Hematopoietic multipotent progenitor cell (in vitro differentiated cells): Measurements from ENCODE around the gene RAB5B. TPM values are rescaled to one million over a fixed set of nuclear protein-coding genes. Genes with fewer than 3 reads are reported as not detected.
A peak's percentile ranks its signal among the peaks of the same experiment; 100 is the strongest.
"Not testable (repeated sequence)": the region's sequence is repeated elsewhere in the genome, so short reads cannot be mapped to it uniquely, and the experiment has no call there.

Experiments used
- DNase-seq, 3 donors: peaks; one replicate each; pipeline ENCODE4 v3.0.0-alpha.2; 2011 to 2015; ENCODE audit warnings: low read depth in 2 of 3, low spot score in 2 of 3
- total RNA-seq: library from RNA; depleted of rRNA; stranded (reverse); fragments of >200 nt; gene quantifications from one replicate; pipeline ENCODE4 v1.2.3, GENCODE V29; 2012

Gene RAB5B
- total RNA-seq, 1 donor: 39.9 TPM

DNA sequence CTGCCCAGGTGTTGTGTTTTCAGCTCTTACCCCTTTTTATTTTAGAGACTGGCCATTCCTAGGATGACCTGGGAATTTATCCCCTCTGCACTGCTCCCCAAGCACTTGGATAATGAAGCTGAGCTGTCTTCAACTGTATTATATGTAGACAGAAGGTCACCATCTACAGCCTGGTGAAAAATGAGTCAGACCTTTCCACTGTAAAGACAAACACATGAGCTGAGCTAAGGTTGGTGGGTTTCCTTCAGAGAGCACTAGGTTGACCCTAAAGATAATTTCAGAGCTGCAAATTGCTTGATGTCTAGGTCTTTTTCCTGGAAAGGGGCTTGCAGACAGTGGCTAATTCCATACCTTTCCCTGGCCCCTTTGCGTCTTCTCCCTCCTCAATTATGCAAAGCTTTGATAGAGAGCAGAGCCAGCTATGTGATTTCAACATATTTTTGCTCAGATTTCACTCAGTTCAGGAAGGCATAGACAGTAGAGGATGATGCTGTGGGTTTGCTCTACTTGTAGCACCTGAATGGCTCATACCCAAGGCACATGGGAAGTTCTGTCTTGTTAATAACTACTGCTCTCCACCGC is 37.7 kb downstream of the RAB5B start:
- no peak for DNase-seq

- DNase-seq: no peak
These were observed 39.6 kb downstream of the RAB5B start for GRCh38 chr12:56013482-56013881.

DNA sequence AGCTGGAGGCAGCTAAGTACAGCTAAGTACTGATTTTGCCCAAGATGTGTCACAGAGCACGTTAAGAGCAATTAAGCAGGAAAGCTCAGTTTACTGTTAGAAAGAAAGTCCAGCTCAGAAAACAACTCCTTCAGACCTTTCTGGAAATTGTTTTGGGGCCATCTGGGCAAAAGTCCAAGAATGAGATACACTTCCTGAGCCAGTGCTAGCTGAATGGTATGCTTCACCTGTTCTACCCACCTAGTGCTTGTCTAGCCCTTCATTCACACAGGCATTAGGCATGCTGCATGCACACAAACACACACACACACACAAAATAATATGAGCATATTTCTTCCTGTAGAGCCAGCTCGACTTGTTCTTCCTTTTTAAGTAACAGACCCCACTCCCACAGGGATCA is 40.3 kb downstream of the RAB5B start:
- DNase-seq: no peak

GRCh38 chr12:56017181-56017580 is 43.3 kb downstream of the RAB5B start:
- no peak for DNase-seq

DNA sequence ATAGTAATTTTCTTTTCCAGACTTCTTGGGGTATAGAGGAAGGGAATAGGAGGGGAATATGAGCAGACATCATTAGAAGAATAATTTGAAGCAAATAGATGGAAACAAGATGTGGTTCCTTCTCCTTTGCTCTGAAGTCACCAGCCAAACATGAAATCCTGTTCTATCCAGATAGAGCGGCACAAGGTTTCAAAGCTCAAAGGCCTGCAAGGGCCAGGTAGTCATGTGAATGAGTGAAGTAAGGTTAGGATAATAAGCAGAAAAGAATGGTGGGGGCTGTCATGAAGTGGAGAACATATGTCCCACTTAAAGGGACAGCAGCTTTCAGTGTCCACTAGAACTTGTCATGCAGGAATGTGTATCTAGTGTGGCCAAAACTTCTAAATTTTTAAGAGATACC is 44.5 kb downstream of the RAB5B start:
- DNase-seq: no peak

GRCh38 chr12:56020423-56021184 is 46.7 kb downstream of the RAB5B start, which contains the start of gene IKZF4:
TSS of gene IKZF4 (plus strand) at chr12:56021043. CDS start at chr12:56021494, 451 bp downstream.
- DNase-seq: peak in 2 of 3 donors; percentile 73 to 86

- DNase-seq: no peak
These were observed 48.1 kb downstream of the RAB5B start for GRCh38 chr12:56021889-56022497.

GRCh38 chr12:56028511-56029165 is 54.8 kb downstream of the RAB5B start:
- no peak for DNase-seq

- DNase-seq: no peak
These were observed 55.3 kb downstream of the RAB5B start for GRCh38 chr12:56029166-56029519.

DNA sequence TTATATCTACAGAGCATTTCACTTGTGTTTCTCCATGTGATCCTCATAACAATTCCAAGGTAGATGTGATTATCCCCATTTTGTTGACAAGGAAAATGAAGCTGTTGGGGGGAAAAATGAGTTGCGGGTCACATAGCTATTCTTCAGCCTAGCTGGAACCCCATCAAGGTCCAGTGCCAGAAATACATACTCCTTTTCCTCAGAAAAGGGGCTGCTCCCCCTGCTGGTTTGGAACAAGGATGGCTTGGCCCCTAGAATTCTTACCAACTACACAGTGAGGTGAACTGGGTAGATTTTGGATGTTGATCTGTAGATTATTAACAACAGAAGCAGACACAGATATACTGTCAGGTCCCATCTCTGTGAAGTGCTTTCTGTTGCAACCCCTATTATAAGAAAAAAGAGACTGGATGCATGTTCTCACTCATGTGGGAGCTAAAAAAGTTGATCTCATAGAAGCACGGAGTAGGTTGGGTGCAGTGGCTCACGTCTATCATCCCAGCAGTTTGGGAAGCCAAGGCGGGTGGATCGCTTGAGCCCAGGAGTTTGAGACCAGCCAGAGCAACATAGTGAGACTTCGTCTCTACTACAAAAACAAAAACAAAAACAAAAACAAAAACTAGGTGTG is 55.9 kb downstream of the RAB5B start:
- DNase-seq: peak in 2 of 3 donors; percentile 59 to 77

- no peak for DNase-seq
These were observed 58.1 kb downstream of the RAB5B start for GRCh38 chr12:56031987-56032386.

GRCh38 chr12:56034586-56035332 is 60.9 kb downstream of the RAB5B start:
- no peak for DNase-seq

GRCh38 chr12:56037161-56037560 is 63.3 kb downstream of the RAB5B start:
- DNase-seq: no peak

DNA sequence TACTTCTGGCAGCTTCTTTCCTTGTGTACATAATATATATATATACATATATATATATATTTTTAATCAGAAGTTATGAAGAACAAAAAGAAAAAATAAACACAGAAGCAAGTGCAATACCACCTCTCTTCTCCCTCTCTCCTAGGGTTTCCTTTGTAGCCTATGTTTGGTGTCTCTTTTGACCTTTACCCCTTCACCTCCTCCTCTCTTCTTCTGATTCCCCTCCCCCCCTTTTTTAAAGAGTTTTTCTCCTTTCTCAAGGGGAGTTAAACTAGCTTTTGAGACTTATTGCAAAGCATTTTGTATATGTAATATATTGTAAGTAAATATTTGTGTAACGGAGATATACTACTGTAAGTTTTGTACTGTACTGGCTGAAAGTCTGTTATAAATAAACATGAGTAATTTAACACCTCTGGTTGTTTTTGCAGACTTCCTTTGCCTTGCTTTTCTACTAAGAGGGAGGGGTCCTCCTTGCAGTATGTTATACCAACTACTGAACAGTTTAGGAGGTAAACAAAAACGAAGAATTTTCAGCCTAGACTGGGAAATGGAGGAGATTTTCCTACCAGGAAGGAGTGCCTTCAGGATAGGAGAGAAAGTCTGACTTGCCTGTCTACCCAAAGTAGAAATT is 64.3 kb downstream of the RAB5B start:
- no peak for DNase-seq

GRCh38 chr12:56040151-56040550 is 66.3 kb downstream of the RAB5B start:
- no peak for DNase-seq

GRCh38 chr12:56040963-56041551 is 67.2 kb downstream of the RAB5B start:
- no peak for DNase-seq

- DNase-seq: peak; percentile 93 to 100 (median 99)
These were observed 67.9 kb downstream of the RAB5B start, which contains the start of gene RPS26 for GRCh38 chr12:56041552-56042429. TSS of gene RPS26 (plus strand) at chr12:56041918. CDS start at chr12:56042167, 249 bp downstream.

DNA sequence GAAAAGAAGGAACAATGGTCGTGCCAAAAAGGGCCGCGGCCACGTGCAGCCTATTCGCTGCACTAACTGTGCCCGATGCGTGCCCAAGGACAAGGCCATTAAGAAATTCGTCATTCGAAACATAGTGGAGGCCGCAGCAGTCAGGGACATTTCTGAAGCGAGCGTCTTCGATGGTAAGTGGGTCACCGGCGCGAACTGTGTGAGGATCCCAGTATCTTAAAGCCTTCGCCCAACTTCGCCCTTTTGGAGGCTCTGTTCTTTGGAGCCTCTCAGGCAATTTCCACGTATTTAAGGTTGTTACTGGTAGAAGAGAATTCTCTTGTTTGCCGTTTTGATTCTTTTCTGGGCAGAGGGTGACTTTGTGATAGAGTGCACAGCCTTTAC is 68.5 kb downstream of the RAB5B start:
- not testable (repeated sequence) for DNase-seq
